AG04450 (cell line): ENCODE data around the gene NEURL4. TPM values are rescaled to one million over a fixed set of nuclear protein-coding genes. Genes with fewer than 3 reads are reported as not detected.

Source experiments
- CTCF ChIA-PET: fragments of 300-600, 350-600 bp; formaldehyde crosslinking; extraction: SDS; loops from one replicate; lab custom pipeline; 2022; ENCODE audit warnings: antibody characterized with exemption, inconsistent platforms; lab: Charles Lee
- POLR2A ChIA-PET: fragments of 350-600 bp; formaldehyde crosslinking; extraction: SDS; loops from one replicate; lab custom pipeline; 2021; ENCODE audit warnings: antibody characterized with exemption, inconsistent platforms; lab: Yijun Ruan, JAX
- DNase-seq: peaks from one replicate; pipeline ENCODE4 v3.0.0-alpha.2; 2011; ENCODE audit warnings: low read depth, low spot score
- H3K27ac ChIP-seq: one replicate; pipeline ENCODE4 v1.5.1; 2012; ENCODE audit warnings: low read depth, low read length, control low read depth
- H3K27me3 ChIP-seq: one replicate; pipeline ENCODE4 v1.6.0; 2012; ENCODE audit warnings: low read length; ENCODE audit not compliant: control insufficient read depth, insufficient read depth
- H3K4me3 ChIP-seq: 2 replicates; pipeline ENCODE4 v1.5.1; 2011; ENCODE audit warnings: mild to moderate bottlenecking, low read depth, low read length, control low read depth
- H3K9me3 ChIP-seq: 2 replicates; pipeline ENCODE4 v1.5.1; 2012; ENCODE audit warnings: low read length; ENCODE audit not compliant: control insufficient read depth, insufficient read depth
- CTCF ChIP-seq: IDR thresholded peaks from 2 replicates; pipeline ENCODE4 v1.5.1; 2011; ENCODE audit warnings: low read depth, low read length, control low read depth, inconsistent platforms
- polyA plus RNA-seq: library from polyadenylated mRNA; depleted of rRNA; stranded (reverse); fragments of >200 nt; gene quantifications from 2 replicates; pipeline ENCODE4 v1.2.3, GENCODE V29; 2011

Gene NEURL4
- polyA plus RNA-seq, 1 experiment: 7.3 TPM

- Histone ChIP-seq H3K4me3 (no peak overlapping the region), H3K27me3 (peaks cover 63% of the 10 kb centered on the region), H3K27ac (no peak overlapping the region), H3K9me3 (peaks cover 4% of the 10 kb centered on the region; the same call in 1 of the 2 replicates)
- ChIA-PET POLR2A (interaction anchor here (0.5 kb wide), 1 partner anchor 358 kb away, joined by 3 read pairs; the partner anchor contains the start of gene ATP1B2), CTCF (interaction anchor here (0.6 to 1.0 kb wide), 2 partner anchors 9 to 61 kb away, joined by 3 to 6 read pairs; no protein-coding TSS in a partner anchor)
- TF ChIP-seq CTCF: no peak
- DNase-seq: no peak
Measured at GRCh38 chr17:7292194-7292593, 36.9 kb downstream of the NEURL4 start.

- DNase-seq: no peak
- Histone ChIP-seq H3K4me3 (no peak overlapping the region), H3K9me3 (peaks cover 4% of the 10 kb centered on the region; the same call in 1 of the 2 replicates), H3K27ac (no peak overlapping the region), H3K27me3 (peaks cover 68% of the 10 kb centered on the region)
- ChIA-PET CTCF (no interaction called here), POLR2A (no interaction called here)
- no peak for TF ChIP-seq CTCF
Measured at GRCh38 chr17:7290685-7291084, 38.5 kb downstream of the NEURL4 start.

- Histone ChIP-seq H3K4me3 (no peak overlapping the region), H3K9me3 (peaks cover 4% of the 10 kb centered on the region; the same call in 1 of the 2 replicates), H3K27ac (no peak overlapping the region), H3K27me3 (peaks cover 72% of the 10 kb centered on the region)
- no peak for TF ChIP-seq CTCF
- no peak for DNase-seq
- POLR2A ChIA-PET: interaction anchor here (0.6 kb wide), 1 partner anchor 238 kb away, joined by 3 read pairs; no protein-coding TSS in a partner anchor
- CTCF ChIA-PET: no interaction called here
Measured at GRCh38 chr17:7290166-7290565, 39.0 kb downstream of the NEURL4 start.

GRCh38 chr17:7289256-7290032 is 39.7 kb downstream of the NEURL4 start:
- POLR2A ChIA-PET: interaction anchor here (0.6 kb wide), 1 partner anchor 237 kb away, joined by 3 read pairs; no protein-coding TSS in a partner anchor
- no peak overlapping the region for H3K4me3 ChIP-seq
- no peak for TF ChIP-seq CTCF
- no peak overlapping the region for H3K27ac ChIP-seq
- no peaks in the 10 kb centered on the region; the same call in 1 of the 2 replicates for H3K9me3 ChIP-seq
- H3K27me3 ChIP-seq: peaks cover 77% of the 10 kb centered on the region
- no peak for DNase-seq
- CTCF ChIA-PET: interaction anchor here (0.6 kb wide), 1 partner anchor 244 kb away, joined by 6 read pairs; no protein-coding TSS in a partner anchor

- ChIA-PET CTCF (interaction anchor here (1.4 to 3.4 kb wide), 2 partner anchors 11 to 275 kb away, joined by 5 to 17 read pairs; no protein-coding TSS in a partner anchor), POLR2A (no interaction called here)
- TF ChIP-seq CTCF: no peak
- H3K9me3 ChIP-seq: no peaks in the 10 kb centered on the region; the same call in 1 of the 2 replicates
- H3K4me3 ChIP-seq: no peak overlapping the region
- H3K27ac ChIP-seq: no peak overlapping the region
- no peak for DNase-seq
- peaks cover 71% of the 10 kb centered on the region for H3K27me3 ChIP-seq
Measured at GRCh38 chr17:7285679-7286078, 43.5 kb downstream of the NEURL4 start.
